GM13977 (cell line): Measurements from ENCODE around the gene TFDP2.
"Not testable (repeated sequence)": the region's sequence is repeated elsewhere in the genome, so short reads cannot be mapped to it uniquely, and the experiment has no call there.

Source experiments
- DNase-seq: peaks from one replicate; pipeline ENCODE4 v3.0.0; 2012; ENCODE audit warnings: low spot score
- in situ Hi-C: fragments of 300-500 bp; cut with MboI; formaldehyde crosslinking; loops from one replicate; pipeline ENCODE4 v1.12.0; 2022; ENCODE audit warnings: low sequenced_read_pairs, low pct_unique_long_range_greater_than_20kb, mixed read lengths, inconsistent platforms; ENCODE audit not compliant: unreplicated experiment
- TF ChIP-seq, protein P1 (sequence below): IDR thresholded peaks from 2 replicates; pipeline ENCODE4 v1.5.1; 2012; ENCODE audit warnings: mild to moderate bottlenecking, control low read depth; ENCODE audit not compliant: insufficient read depth; ENCODE audit errors: extremely low read depth, missing control alignments

The TFDP2 gene

DNA sequence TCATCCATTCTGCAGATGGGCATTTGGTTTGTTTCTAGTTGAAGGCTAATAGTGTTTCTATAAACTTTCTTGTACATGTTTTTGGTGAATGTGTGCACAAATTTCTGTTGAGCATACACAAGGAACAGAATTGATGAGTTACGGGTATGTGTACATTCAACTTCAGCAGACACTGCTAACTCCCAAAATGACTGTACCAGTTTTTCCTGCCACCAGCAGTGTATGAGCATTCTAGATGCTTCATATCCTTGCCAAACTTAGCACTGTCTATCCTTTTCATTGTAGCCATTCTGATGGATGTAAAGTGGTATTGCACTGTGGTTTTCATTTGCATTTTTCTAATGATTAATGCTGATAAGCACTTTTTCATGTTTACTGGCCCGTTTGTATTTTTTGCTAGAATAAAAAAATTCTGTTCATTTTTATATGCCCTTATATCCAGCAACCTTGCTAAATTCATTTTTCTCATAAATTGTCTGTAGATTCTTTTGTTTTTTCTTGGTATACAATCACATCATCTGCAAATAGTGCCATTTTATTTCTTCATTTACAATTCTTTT, 162.7 kb downstream of the TFDP2 start:
- in situ Hi-C loops, result no loop called here
- TF ChIP-seq, protein P1, sequence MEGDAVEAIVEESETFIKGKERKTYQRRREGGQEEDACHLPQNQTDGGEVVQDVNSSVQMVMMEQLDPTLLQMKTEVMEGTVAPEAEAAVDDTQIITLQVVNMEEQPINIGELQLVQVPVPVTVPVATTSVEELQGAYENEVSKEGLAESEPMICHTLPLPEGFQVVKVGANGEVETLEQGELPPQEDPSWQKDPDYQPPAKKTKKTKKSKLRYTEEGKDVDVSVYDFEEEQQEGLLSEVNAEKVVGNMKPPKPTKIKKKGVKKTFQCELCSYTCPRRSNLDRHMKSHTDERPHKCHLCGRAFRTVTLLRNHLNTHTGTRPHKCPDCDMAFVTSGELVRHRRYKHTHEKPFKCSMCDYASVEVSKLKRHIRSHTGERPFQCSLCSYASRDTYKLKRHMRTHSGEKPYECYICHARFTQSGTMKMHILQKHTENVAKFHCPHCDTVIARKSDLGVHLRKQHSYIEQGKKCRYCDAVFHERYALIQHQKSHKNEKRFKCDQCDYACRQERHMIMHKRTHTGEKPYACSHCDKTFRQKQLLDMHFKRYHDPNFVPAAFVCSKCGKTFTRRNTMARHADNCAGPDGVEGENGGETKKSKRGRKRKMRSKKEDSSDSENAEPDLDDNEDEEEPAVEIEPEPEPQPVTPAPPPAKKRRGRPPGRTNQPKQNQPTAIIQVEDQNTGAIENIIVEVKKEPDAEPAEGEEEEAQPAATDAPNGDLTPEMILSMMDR, result no peak
- DNase-seq, result no peak

DNA sequence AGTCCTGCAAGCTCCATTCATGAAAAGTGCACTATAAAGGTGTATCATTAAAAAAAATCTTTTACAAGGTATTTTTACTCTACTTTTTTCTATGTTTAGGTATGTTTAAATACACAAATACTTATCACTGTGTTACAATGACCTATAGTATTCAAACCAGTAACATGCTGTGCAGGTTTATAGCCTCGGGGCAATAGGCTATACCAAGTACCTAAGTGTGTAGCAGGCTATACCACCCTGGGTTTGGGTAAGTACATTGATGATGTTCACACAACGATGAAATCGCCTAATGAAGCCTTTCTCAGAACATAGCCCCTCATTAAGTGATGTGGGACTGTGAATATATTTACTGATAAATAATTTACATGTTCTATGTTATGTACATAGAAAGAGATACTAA, 168.3 kb downstream of the TFDP2 start:
- no peak for DNase-seq
- TF ChIP-seq, protein P1, result no peak
- in situ Hi-C loops, result no loop called here

DNA sequence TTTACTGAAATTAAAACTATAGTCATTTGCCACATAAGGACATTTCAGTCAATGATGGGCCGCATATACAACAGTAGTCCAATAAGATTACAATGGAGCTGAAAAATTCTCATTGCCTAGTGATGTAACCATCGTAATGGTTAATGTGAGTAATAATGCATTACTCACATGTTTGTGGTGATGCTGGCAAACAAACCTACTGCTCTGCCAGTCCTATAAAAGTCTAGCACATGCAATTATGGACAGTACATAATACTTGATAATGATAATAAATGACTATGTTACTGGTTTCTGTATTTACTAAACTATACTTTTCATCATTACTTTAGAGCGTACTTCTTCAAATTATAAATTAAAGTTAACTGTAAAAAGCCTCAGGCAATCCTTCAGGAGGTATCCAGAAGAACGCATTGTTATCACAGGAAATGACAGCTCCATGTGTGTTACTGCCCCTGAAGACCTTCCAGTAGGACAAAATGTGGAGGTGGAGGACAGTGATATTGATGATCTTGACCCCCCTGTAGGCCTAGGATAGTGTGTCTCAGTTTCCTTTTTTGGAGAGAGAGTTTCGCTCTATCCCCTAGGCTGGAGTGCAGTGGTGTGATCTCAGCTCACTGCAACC, 170.2 kb downstream of the TFDP2 start:
- TF ChIP-seq, protein P1, result no peak
- DNase-seq, result no peak

DNA sequence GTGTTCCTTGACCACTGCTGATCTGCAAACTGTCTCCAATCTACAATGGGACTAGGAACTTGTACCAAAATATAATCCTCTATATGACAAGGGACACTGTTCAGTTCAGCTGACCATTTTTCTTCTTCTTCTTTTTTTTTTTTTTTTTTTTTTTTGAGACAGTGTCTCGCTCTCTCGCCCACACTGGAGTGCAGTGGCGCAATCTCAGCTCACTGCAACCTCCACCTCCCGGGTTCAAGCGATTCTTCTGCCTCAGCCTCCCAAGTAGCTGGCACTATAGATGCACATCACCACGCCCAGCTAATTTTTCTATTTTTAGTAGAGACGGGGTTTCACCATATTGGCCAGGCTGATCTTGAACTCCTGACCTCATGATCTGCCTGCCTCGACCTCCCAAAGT, 174.6 kb downstream of the TFDP2 start:
- DNase-seq, in situ Hi-C loops: not testable (repeated sequence)

More for the DNA sequence above, 170.2 kb downstream of the TFDP2 start:
- in situ Hi-C loops, result no loop called here

DNA sequence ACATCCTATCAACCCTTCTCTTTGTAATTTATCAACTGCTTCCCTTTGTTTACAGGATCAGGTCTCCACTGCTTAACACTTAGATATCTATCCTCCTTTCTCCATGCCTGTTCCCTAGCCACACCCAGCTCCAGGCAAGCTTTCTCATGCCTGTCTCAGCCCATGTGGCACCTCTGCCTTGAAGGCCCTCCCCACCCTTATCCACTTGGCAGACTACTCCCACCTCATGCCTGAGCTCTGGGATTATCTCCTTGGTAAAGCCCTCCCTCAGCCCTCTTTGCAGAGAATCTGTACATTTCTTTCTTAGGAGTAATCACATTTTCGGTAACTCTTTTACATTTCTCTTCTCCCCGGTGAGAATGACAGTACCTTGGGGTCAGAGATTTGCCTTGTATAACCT, 176.9 kb downstream of the TFDP2 start:
- no peak for DNase-seq
- TF ChIP-seq, protein P1, result no peak
- in situ Hi-C loops, result no loop called here

DNA sequence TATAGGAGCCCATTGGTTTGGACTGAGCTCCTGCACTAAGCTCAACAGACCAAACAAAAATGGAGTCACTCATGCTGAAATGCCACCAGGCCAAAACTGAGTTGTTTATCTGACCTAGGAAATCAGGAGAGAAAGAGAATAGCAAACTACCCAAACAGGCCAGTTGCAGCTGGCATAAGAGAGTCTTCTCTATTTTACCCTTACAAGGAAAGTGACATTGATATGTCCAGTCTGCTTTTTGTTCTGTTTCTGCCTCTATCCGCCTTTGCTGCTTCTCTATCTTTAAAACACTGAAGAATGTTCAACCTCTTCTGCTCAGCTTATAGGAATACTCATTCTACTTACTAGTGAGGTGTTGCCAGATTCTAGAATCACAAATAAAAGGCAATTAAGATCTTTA, 177.8 kb downstream of the TFDP2 start:
- in situ Hi-C loops, result no loop called here
- DNase-seq, result no peak
- TF ChIP-seq, protein P1, result no peak

DNA sequence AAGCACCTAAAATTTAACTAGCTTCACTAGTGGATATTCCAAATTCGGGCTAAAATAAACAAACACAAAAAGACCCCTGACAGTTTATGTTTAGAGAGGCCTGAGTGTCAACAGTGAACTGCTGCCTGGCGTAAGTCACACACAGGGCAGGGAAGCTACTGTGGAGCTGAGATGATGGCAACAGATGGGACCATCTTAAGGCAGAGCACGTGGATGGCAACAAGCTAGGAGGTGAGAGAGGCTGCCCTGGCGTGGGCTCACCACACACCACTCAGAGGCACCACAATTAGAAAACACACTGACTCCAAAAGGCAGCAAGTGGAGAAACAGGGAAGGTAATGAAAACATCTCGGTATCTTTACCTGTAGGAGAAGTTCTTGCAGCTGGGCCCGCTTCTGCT, 179.6 kb downstream of the TFDP2 start:
- TF ChIP-seq, protein P1, result no peak
- no peak for DNase-seq
- in situ Hi-C loops, result no loop called here
